K562 (cell line): ENCODE measurements around the gene EIF4E2. TPM values are rescaled to one million over a fixed set of nuclear protein-coding genes. Genes with fewer than 3 reads are reported as not detected.

ENCODE experiments used
- ATAC-seq: fragments of 200-7000 bp; cut with Tn5 transposase; 3 replicates; pipeline ENCODE4 v1.9.1; 2020; ENCODE audit warnings: moderate library complexity
- BruUV-seq: library from RNA; stranded (reverse); fragments of 400-500 nt; replicated peaks from 2 replicates; lab custom pipeline; 2021; lab: Mats Ljungman, UMichigan
- CTCF ChIA-PET: fragments of 300-600 bp; formaldehyde crosslinking; extraction: SDS; loops from one replicate; lab custom pipeline; 2021; ENCODE audit warnings: low intra/inter-chr PET ratio; lab: Yijun Ruan, JAX
- POLR2A ChIA-PET: fragments of 300-600, 350-650 bp; sonication (Branson Sonifier 250); formaldehyde crosslinking; extraction: SDS; loops from one replicate; lab custom pipeline; 2021; ENCODE audit warnings: antibody characterized with exemption, inconsistent platforms; lab: Yijun Ruan, JAX
- DNase-seq, 4 experiments: peaks; one replicate each; pipeline versions ENCODE4 v3.0.0 to v3.0.0-alpha.2; 2011 to 2018; ENCODE audit warnings: low spot score in 3 of 4, mixed read lengths in 3 of 4; ENCODE audit errors: extremely low read depth in 1 of 4
- FAIRE-seq: peaks from 2 replicates; lab custom pipeline; 2011; peaks lifted over from hg19 to GRCh38; lab: Jason Lieb, UNC
- H2AFZ ChIP-seq: 2 replicates; pipeline ENCODE4 v1.6.0; 2011; ENCODE audit warnings: low read depth, low read length, control low read depth, inconsistent platforms
- H3K27ac ChIP-seq: fragments of 200-600 bp; 3 replicates; pipeline ENCODE4 v1.8.0; 2011; ENCODE audit warnings: low read depth, mild to moderate bottlenecking, control low read depth, inconsistent platforms, low read length, moderate library complexity, mixed read lengths; ENCODE audit errors: extremely low read depth
- H3K27me3 ChIP-seq, 2 experiments: fragments of 300-600 bp in 1 of 2; 2 replicates in 1 of 2; 3 replicates in 1 of 2; pipeline versions ENCODE4 v1.6.0 to v1.8.0; 2011; ENCODE audit warnings: inconsistent platforms in 2 of 2, low read length in 2 of 2, mild to moderate bottlenecking in 1 of 2, mixed read lengths in 1 of 2, moderate library complexity in 1 of 2; ENCODE audit not compliant: control insufficient read depth in 2 of 2, insufficient read depth in 2 of 2
- H3K36me3 ChIP-seq: fragments of 300-600 bp; 3 replicates; pipeline ENCODE4 v1.8.0; 2011; ENCODE audit warnings: mild to moderate bottlenecking, low read length, inconsistent platforms; ENCODE audit not compliant: control insufficient read depth, insufficient read depth
- H3K4me1 ChIP-seq, 2 experiments: fragments of 200-600 bp in 1 of 2; replicated peaks in 1 of 2; 2 replicates in 1 of 2; 3 replicates in 1 of 2; pipeline versions ENCODE4 v1.5.1 to v1.8.0; 2011; ENCODE audit warnings: inconsistent platforms in 2 of 2, low read length in 2 of 2, mild to moderate bottlenecking in 1 of 2, mixed read lengths in 1 of 2, moderate library complexity in 1 of 2; ENCODE audit not compliant: control insufficient read depth in 2 of 2, insufficient read depth in 2 of 2
- H3K4me2 ChIP-seq: 2 replicates; pipeline ENCODE4 v1.6.1; 2011; ENCODE audit warnings: low read length, control low read depth, inconsistent platforms, mixed read lengths; ENCODE audit not compliant: insufficient read depth
- H3K4me3 ChIP-seq: fragments of 200-600 bp; sonication (generic), shearing (Covaris generic); 2 replicates; pipeline ENCODE4 v1.5.1; 2016; ENCODE audit warnings: control low read depth, inconsistent platforms
- H3K79me2 ChIP-seq: fragments of 200-600 bp; 3 replicates; pipeline ENCODE4 v1.8.0; 2011; ENCODE audit warnings: low read length, inconsistent platforms; ENCODE audit not compliant: control insufficient read depth, insufficient read depth
- H3K9ac ChIP-seq, 2 experiments: 2 replicates each; pipeline versions ENCODE4 v1.6.0 to v1.6.1; 2011; ENCODE audit warnings: low read depth in 2 of 2, low read length in 2 of 2, control low read depth in 1 of 2, inconsistent platforms in 1 of 2, mild to moderate bottlenecking in 1 of 2, mixed read lengths in 1 of 2; ENCODE audit not compliant: insufficient read depth in 1 of 2
- H3K9me1 ChIP-seq: one replicate; pipeline ENCODE4 v1.6.0; 2011; ENCODE audit warnings: inconsistent platforms, mild to moderate bottlenecking, low read length, moderate library complexity; ENCODE audit not compliant: control insufficient read depth, insufficient read depth
- H3K9me3 ChIP-seq: replicated peaks from 2 replicates; pipeline ENCODE4 v1.5.1; 2011; ENCODE audit warnings: low read depth, low read length, inconsistent platforms; ENCODE audit not compliant: control insufficient read depth, insufficient read depth
- H4K20me1 ChIP-seq: replicated peaks from 2 replicates; pipeline ENCODE4 v1.6.1; 2011; ENCODE audit warnings: low read length, inconsistent platforms, mixed read lengths; ENCODE audit not compliant: control insufficient read depth, insufficient read depth
- ATF7 ChIP-seq: fragments of 450-650 bp; IDR thresholded peaks from 2 replicates; pipeline ENCODE4 v1.7.1; 2014; ENCODE audit warnings: mild to moderate bottlenecking, moderate library complexity
- NEUROD1 ChIP-seq: fragments of 150-350 bp; IDR thresholded peaks from 2 replicates; pipeline ENCODE4 v1.6.1; 2014; ENCODE audit warnings: borderline replicate concordance, low read length, low read depth; ENCODE audit not compliant: partially characterized antibody
- NFE2L1 ChIP-seq: fragments of 450-650 bp; IDR thresholded peaks from 2 replicates; pipeline ENCODE4 v1.6.1; 2016; ENCODE audit warnings: missing genetic modification characterization, low read depth, mild to moderate bottlenecking, missing compliant biosample characterization, moderate library complexity, borderline replicate concordance
- SP1 ChIP-seq: sonication (generic); formaldehyde crosslinking; IDR thresholded peaks from 2 replicates; pipeline ENCODE4 v1.8.1; 2022; ENCODE audit warnings: mild to moderate bottlenecking, missing genetic modification reagents
- WGBS: fragments of 100-300 bp; shearing (Covaris generic); methylation state at CpG from one replicate; pipeline ENCODE4 v1.1.6; 2016; ENCODE audit warnings: low coverage, mixed read lengths; ENCODE audit not compliant: insufficient coverage; ENCODE audit errors: missing lambda C conversion rate; 5-methylcytosine and 5-hydroxymethylcytosine counted together
- in situ Hi-C: fragments of 300-500 bp; cut with MboI; formaldehyde crosslinking; loops from 4 replicates; pipeline ENCODE4 v1.15.0; 2018; ENCODE audit warnings: inconsistent platforms, mixed read lengths
- intact Hi-C: fragments of 100-400 bp; cut with micrococcal nuclease; formaldehyde crosslinking; loops from 2 replicates; pipeline ENCODE4 v1.14.2; 2022
- polyA plus RNA-seq, 8 experiments: library from polyadenylated mRNA; depleted of rRNA in 4 of 8; stranded (reverse) in 5 of 8; unstranded in 3 of 8; fragments of >200 nt; fragmentation: Nextera tagmentation in 2 of 8; fragmentation: Illumina TruSeq in 1 of 8; extraction: Ambion mirVana in 2 of 8; extraction: Trizol in 1 of 8; gene quantifications; 2 replicates each; pipeline versions ENCODE4 v1.2.1 to v1.2.3, GENCODE V29; 2011 to 2014; ENCODE audit warnings: inconsistent platforms in 1 of 8, missing spikeins in 1 of 8
- total RNA-seq, 7 experiments: library from RNA; depleted of rRNA in 6 of 7; stranded (reverse); fragments of >200 nt in 6 of 7; fragmentation: Illumina TruSeq in 2 of 7; extraction: Trizol in 2 of 7; gene quantifications; 2 replicates each; pipeline versions ENCODE4 v1.2.1 to v1.2.3, GENCODE V29; 2011 to 2021; ENCODE audit warnings: low replicate concordance in 1 of 7

The EIF4E2 gene
- total and polyA plus RNA-seq, 9 of the 15 experiments (the other 6 are each of a cell fraction or from before 2014, with no cell fraction given): 33.9 to 169 (median 77.5) TPM

GRCh38 chr2:232533944-232534710 is 16.4 kb upstream of the EIF4E2 start:
- Histone ChIP-seq H2AFZ (no peak overlapping the region), H3K4me1 (peaks cover 0 to 4% of the 10 kb centered on the region in 2 experiments; a peak in 2 of 5 replicates), H3K27ac (no peak overlapping the region), H3K9me1 (no peaks in the 10 kb centered on the region), H3K9me3 (no peaks in the 10 kb centered on the region), H3K36me3 (no peaks in the 10 kb centered on the region), H3K4me3 (no peak overlapping the region), H3K9ac (no peak overlapping the region), H3K27me3 (peaks cover 0 to 8% of the 10 kb centered on the region in 2 experiments; a peak in 2 of 5 replicates), H3K4me2 (no peak overlapping the region), H4K20me1 (no peaks in the 10 kb centered on the region), H3K79me2 (no peaks in the 10 kb centered on the region)
- no peak for FAIRE-seq
- no peak for ATAC-seq
- intact Hi-C loops (no loop called here), in situ Hi-C loops (no loop called here)
- TF ChIP-seq ATF7 (no peak), NEUROD1 (no peak), NFE2L1 (tag) (no peak), SP1 (CRISPR knock-in tag) (no peak)
- no peak for DNase-seq
- no TSS peak for BruUV-seq
- 15% methylated on average over 11 of the region's 13 CpGs for WGBS
- POLR2A ChIA-PET: interaction anchor here (0.8 kb wide), 1 partner anchor 71 kb away, joined by 3 read pairs; no protein-coding TSS in a partner anchor
- CTCF ChIA-PET: interaction anchor here (0.7 kb wide), 1 partner anchor 108 kb away, joined by 3 read pairs; no protein-coding TSS in a partner anchor
